GM23248 (cell line): ENCODE results near the gene SLC6A7.

Experiments used
- EZH2 ChIP-seq: fragments of 200-600 bp; sonication (generic); IDR thresholded peaks from 2 replicates; pipeline ENCODE4 v1.6.1; 2018; ENCODE audit warnings: antibody characterized with exemption, mild to moderate bottlenecking; ENCODE audit not compliant: insufficient read depth, poor library complexity, severe bottlenecking
- EZH2phosphoT487 ChIP-seq: fragments of 200-600 bp; sonication (generic); IDR thresholded peaks from 2 replicates; pipeline ENCODE4 v1.6.1; 2018; ENCODE audit warnings: antibody characterized with exemption, moderate library complexity, mild to moderate bottlenecking, low read depth; ENCODE audit not compliant: insufficient read depth

DNA sequence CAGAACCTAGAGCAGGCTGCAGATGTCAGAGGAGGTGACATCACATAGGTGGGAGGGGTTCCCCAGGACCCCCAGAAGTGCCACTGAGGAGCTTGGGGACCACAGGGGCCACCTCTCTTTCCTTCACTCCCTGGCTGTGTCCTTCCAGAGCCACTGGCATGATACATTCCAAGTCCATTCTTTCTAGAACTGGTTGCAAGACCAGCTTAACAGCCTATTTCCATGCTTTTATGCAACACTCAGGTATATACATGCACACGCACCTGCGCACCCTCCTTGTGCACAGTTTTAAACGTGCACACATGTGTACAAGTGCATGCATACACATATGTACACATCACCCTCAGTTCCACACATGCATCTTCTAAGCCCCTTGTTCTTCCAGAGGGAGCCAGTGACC lies 39.7 kb downstream of the SLC6A7 start:
- TF ChIP-seq EZH2phosphoT487 (no peak), EZH2 (no peak)
